ENCODE data around the gene EVX2. TPM values are rescaled to one million over a fixed set of nuclear protein-coding genes. Genes with fewer than 3 reads are reported as not detected.

The EVX2 gene
- total RNA-seq, 1 experiment from 2014 or later = not detected

DNA sequence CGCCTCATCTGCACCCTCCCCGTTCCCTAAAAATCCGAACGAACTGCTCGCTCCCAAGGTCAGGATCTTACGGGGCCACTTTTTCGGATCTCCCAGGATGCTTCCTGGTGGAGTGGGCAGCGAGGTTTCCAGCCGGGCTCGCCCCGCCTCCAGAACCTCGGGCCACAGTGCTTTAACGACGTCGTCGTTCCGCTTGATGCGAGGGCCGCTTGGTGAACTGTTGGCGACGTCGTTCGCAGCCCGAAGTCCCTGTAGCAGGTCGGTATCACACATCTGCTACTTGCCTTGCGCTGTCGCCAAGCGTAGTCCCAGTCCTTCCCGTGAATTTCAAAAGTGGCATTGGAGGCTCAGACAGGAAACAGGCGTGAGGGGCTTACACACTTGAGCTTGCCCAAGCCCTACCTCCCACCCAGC, 15.3 kb downstream of the EVX2 start (continued):
- TF ChIP-seq, protein P1, sequence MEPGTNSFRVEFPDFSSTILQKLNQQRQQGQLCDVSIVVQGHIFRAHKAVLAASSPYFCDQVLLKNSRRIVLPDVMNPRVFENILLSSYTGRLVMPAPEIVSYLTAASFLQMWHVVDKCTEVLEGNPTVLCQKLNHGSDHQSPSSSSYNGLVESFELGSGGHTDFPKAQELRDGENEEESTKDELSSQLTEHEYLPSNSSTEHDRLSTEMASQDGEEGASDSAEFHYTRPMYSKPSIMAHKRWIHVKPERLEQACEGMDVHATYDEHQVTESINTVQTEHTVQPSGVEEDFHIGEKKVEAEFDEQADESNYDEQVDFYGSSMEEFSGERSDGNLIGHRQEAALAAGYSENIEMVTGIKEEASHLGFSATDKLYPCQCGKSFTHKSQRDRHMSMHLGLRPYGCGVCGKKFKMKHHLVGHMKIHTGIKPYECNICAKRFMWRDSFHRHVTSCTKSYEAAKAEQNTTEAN (CRISPR knock-in tag; IDR thresholded peaks at IDR 0.05) = no peak
- no peak for TF ChIP-seq ZNF317 (CRISPR knock-in tag; IDR thresholded peaks at IDR 0.05; ENCODE audit: borderline replicate concordance, low read depth)

DNA sequence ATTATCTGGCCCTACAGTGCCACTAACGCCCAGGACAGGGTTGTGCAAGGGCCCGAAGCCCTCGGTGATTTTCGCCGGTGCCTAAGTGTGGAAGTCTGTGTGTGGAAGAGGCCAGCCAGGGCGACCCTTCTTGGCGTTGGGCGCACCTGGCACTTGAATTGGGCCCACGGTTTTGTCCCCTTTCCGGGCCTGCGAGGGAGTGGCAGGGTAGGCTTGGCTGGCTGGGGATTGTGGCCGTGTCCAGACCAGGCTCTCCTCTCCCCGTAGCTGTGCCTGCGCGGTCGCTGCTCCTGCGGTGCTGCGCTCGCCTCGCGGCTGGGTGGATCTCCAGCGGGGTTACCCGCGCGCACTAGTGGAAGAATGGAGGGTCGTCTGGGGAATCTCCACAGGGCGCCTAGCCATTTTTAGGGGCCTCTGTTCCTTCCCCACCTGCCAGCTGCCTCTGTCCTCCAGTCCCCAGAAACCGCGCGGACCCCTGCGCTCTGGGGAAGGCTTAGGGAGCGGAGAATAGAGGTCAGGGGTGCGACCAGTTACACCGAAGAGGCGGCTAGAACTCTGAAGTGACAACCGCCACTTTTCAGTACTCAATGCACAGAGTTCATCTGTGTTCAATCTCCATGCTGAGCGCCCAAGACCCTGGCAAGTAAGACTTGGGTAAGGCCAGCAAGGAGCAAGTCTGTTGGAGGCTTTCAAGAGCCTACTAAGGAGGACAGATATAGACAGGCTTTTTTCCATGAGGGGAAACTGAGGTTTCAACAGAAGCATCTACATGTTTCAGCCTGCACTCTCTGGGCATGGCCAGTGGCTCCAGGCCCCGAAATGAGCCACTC, 16.0 kb downstream of the EVX2 start:
- H3K27me3 Mint-ChIP-seq (ENCODE audit: low read depth) = peaks cover 97% of the 10 kb centered on the region
- H3K4me1 Mint-ChIP-seq = peaks cover 26% of the 10 kb centered on the region
- H3K27ac Mint-ChIP-seq = no peak overlapping the region
- ChIA-PET POLR2A (no interaction called here), CTCF (interaction anchor here (0.9 kb wide), 1 partner anchor 30 kb away, joined by 3 read pairs; no protein-coding TSS in a partner anchor)
- no peak; the same call in 1 of the 2 replicates for ATAC-seq
- DNase-seq (ENCODE audit: low spot score) = no peak
- no peaks in the 10 kb centered on the region for H3K36me3 Mint-ChIP-seq
- H3K4me3 Mint-ChIP-seq = peak overlapping the region; percentile 54
- H3K9me3 Mint-ChIP-seq = no peaks in the 10 kb centered on the region
- TF ChIP-seq ZNF219 (CRISPR knock-in tag; IDR thresholded peaks at IDR 0.05; ENCODE audit: borderline replicate concordance) (no peak), CREB1 (CRISPR knock-in tag; IDR thresholded peaks at IDR 0.05) (no peak), ZNF423 (CRISPR knock-in tag; IDR thresholded peaks at IDR 0.05) (no peak), ZNF121 (CRISPR knock-in tag; IDR thresholded peaks at IDR 0.05) (no peak), ZNF317 (CRISPR knock-in tag; IDR thresholded peaks at IDR 0.05; ENCODE audit: borderline replicate concordance, low read depth) (no peak), RORB (CRISPR knock-in tag; IDR thresholded peaks at IDR 0.05) (no peak)
- TF ChIP-seq, protein P2, sequence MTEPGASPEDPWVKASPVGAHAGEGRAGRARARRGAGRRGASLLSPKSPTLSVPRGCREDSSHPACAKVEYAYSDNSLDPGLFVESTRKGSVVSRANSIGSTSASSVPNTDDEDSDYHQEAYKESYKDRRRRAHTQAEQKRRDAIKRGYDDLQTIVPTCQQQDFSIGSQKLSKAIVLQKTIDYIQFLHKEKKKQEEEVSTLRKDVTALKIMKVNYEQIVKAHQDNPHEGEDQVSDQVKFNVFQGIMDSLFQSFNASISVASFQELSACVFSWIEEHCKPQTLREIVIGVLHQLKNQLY (CRISPR knock-in tag; IDR thresholded peaks at IDR 0.05) = no peak
- TF ChIP-seq, protein P3, sequence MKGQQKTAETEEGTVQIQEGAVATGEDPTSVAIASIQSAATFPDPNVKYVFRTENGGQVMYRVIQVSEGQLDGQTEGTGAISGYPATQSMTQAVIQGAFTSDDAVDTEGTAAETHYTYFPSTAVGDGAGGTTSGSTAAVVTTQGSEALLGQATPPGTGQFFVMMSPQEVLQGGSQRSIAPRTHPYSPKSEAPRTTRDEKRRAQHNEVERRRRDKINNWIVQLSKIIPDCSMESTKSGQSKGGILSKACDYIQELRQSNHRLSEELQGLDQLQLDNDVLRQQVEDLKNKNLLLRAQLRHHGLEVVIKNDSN (CRISPR knock-in tag; IDR thresholded peaks at IDR 0.05) = no peak
- TF ChIP-seq, protein P4, sequence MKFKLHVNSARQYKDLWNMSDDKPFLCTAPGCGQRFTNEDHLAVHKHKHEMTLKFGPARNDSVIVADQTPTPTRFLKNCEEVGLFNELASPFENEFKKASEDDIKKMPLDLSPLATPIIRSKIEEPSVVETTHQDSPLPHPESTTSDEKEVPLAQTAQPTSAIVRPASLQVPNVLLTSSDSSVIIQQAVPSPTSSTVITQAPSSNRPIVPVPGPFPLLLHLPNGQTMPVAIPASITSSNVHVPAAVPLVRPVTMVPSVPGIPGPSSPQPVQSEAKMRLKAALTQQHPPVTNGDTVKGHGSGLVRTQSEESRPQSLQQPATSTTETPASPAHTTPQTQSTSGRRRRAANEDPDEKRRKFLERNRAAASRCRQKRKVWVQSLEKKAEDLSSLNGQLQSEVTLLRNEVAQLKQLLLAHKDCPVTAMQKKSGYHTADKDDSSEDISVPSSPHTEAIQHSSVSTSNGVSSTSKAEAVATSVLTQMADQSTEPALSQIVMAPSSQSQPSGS (CRISPR knock-in tag; IDR thresholded peaks at IDR 0.05; ENCODE audit: borderline replicate concordance, low read depth) = no peak

DNA sequence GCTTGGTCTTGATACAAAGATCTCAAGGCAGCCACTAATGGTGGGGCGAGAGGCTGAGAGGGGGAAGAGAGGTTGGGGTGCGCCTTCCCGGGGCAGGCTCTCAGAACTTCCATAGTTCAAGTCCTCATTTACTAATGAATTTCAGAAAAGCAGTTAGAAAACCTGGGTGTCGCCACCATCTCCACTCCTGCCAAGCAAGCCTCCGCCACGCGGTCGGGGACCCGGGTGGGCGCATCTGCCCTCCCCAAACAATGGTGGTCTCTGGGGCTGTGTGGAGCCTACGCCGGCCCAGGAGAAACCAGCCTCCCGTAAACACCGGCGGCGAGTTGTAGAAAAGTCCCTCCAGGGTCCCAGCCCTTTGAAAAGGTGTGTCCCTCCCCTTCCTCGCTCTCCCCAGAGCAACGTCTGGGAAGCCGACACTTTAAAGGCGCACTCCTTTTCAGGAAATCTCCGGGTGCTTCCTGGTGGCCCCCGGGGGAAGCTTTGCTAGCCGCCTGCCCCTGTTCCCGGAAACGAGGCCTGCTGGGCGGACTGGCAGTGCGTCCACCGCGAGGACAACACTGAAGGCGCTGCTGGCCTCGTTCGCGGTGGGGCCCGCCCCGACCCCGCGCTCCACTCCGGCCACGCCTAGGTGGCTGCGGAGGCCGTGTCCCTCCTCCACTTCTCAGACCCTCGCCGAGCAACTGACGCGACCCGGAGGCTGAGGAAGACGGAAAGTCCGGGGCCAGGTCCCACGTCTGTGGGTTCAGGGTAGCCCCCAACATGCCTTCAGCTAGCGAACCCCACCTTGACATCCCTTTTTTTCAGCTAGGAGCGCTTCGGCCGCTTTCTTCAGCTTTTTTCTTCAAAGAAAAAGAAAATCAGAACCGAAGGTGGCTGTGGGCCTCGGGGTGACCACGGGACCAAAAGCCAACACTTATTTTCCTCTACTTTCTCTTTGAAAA, 16.8 kb downstream of the EVX2 start:
- Mint-ChIP-seq H3K27ac (no peak overlapping the region), H3K27me3 (ENCODE audit: low read depth) (peaks cover 97% of the 10 kb centered on the region), H3K9me3 (no peaks in the 10 kb centered on the region), H3K4me3 (peak overlapping the region; percentile 54), H3K36me3 (no peaks in the 10 kb centered on the region), H3K4me1 (peaks cover 26% of the 10 kb centered on the region)
- TF ChIP-seq ETV6 (CRISPR knock-in tag; IDR thresholded peaks at IDR 0.05) (peak; percentile 96), NFYB (CRISPR knock-in tag; conservative IDR thresholded peaks at IDR 0.05; ENCODE audit: low read depth) (no peak)
- ATAC-seq = peak; percentile 45
- ChIA-PET CTCF (interaction anchor here (0.9 kb wide), 1 partner anchor 31 kb away, joined by 3 read pairs; no protein-coding TSS in a partner anchor), POLR2A (no interaction called here)
- peak; percentile 36 for DNase-seq (ENCODE audit: low spot score)

DNA sequence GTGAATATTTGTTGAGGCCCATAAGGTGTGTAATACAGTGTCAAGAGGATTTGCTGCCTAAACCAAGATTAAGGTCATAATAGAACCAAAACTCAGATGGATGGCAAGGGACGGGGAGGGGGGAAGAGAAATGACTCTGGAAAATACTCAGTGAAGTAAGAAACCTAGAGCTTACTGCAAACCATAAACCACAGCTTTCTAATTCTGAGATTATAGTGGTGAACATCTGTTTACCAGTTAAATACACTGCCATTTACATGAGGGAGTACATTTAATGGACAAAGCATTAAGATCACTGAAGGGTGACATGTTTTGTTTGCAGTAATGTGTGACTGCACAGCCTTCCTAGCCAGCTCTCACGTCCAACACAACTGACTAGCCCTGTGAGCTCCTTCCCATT, 19.8 kb downstream of the EVX2 start:
- no peak overlapping the region for H3K4me3 Mint-ChIP-seq
- H3K36me3 Mint-ChIP-seq = no peaks in the 10 kb centered on the region
- H3K9me3 Mint-ChIP-seq = no peaks in the 10 kb centered on the region
- H3K4me1 Mint-ChIP-seq = peaks cover 21% of the 10 kb centered on the region
- no peak overlapping the region for H3K27ac Mint-ChIP-seq
- no peak for DNase-seq (ENCODE audit: low spot score)
- no peak for ATAC-seq
- peaks cover 80% of the 10 kb centered on the region for H3K27me3 Mint-ChIP-seq (ENCODE audit: low read depth)
- ChIA-PET POLR2A (interaction anchor here (0.6 to 0.7 kb wide), 2 partner anchors 35 to 428 kb away, joined by 3 to 7 read pairs; no protein-coding TSS in a partner anchor), CTCF (no interaction called here)
- TF ChIP-seq, protein P5, sequence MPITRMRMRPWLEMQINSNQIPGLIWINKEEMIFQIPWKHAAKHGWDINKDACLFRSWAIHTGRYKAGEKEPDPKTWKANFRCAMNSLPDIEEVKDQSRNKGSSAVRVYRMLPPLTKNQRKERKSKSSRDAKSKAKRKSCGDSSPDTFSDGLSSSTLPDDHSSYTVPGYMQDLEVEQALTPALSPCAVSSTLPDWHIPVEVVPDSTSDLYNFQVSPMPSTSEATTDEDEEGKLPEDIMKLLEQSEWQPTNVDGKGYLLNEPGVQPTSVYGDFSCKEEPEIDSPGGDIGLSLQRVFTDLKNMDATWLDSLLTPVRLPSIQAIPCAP (CRISPR knock-in tag; IDR thresholded peaks at IDR 0.05) = no peak
- TF ChIP-seq, protein P6, sequence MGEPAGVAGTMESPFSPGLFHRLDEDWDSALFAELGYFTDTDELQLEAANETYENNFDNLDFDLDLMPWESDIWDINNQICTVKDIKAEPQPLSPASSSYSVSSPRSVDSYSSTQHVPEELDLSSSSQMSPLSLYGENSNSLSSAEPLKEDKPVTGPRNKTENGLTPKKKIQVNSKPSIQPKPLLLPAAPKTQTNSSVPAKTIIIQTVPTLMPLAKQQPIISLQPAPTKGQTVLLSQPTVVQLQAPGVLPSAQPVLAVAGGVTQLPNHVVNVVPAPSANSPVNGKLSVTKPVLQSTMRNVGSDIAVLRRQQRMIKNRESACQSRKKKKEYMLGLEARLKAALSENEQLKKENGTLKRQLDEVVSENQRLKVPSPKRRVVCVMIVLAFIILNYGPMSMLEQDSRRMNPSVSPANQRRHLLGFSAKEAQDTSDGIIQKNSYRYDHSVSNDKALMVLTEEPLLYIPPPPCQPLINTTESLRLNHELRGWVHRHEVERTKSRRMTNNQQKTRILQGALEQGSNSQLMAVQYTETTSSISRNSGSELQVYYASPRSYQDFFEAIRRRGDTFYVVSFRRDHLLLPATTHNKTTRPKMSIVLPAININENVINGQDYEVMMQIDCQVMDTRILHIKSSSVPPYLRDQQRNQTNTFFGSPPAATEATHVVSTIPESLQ (CRISPR knock-in tag; IDR thresholded peaks at IDR 0.05) = no peak
- TF ChIP-seq FOXP1 (CRISPR knock-in tag; IDR thresholded peaks at IDR 0.05; ENCODE audit: borderline replicate concordance) = no peak
- TF ChIP-seq HMGA2 (CRISPR knock-in tag; IDR thresholded peaks at IDR 0.05) = no peak
- TF ChIP-seq, protein P7, sequence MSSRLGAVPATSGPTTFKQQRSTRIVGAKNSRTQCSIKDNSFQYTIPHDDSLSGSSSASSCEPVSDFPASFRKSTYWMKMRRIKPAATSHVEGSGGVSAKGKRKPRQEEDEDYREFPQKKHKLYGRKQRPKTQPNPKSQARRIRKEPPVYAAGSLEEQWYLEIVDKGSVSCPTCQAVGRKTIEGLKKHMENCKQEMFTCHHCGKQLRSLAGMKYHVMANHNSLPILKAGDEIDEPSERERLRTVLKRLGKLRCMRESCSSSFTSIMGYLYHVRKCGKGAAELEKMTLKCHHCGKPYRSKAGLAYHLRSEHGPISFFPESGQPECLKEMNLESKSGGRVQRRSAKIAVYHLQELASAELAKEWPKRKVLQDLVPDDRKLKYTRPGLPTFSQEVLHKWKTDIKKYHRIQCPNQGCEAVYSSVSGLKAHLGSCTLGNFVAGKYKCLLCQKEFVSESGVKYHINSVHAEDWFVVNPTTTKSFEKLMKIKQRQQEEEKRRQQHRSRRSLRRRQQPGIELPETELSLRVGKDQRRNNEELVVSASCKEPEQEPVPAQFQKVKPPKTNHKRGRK (CRISPR knock-in tag; IDR thresholded peaks at IDR 0.05; ENCODE audit: borderline replicate concordance) = no peak

Measured in WTC11 (cell line).